HG02973 (cell line): ENCODE measurements around the gene VTI1A.

Source experiments
- ATAC-seq: cut with Tn5 transposase; IDR thresholded peaks from one replicate; pipeline ENCODE4 v1.9.1; 2021; ENCODE audit warnings: moderate library complexity; ENCODE audit not compliant: unreplicated experiment

The VTI1A gene

DNA sequence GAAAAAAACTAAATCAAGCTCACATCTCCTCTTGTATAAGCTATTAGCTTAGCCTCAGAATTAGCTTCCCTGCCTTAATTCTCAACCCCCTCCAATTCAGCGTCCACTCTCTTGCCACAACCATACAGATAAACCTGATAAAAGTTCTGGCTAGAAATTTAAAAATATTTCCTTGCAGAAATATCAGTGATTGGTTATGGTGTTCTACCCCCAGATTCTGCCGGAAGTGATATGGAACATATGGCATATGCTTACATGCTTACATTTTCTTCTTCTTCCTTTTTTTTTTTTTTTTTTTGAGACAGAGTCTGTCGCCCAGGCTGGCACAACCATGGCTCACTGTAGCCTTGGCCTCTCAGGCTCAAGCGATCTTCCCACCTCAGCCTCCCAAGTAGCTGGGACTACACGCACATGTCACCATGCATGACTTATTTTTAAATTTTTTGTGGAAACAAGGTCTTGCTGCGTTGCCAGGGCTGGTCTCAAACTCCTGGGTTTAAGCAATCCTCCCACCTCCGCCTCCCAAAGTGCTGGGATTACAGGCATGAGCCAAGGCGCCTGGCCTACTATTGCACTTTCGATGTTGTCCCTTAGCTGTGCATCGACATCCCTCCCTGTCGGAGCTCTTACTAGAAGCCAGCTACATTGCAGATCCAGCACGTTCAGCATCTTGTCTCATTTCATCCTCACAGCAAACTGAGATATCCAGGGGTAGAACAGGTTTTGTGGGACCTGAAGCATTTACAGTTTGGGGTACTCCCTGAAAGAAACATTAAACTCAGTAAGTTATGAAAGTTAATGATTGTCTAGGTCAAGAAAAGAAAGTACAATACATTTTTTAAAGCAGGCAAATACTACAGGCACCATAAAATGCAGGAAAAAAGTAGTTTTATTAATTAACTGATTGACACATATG is 297.4 kb downstream of the VTI1A start:
- ATAC-seq, result no peak

DNA sequence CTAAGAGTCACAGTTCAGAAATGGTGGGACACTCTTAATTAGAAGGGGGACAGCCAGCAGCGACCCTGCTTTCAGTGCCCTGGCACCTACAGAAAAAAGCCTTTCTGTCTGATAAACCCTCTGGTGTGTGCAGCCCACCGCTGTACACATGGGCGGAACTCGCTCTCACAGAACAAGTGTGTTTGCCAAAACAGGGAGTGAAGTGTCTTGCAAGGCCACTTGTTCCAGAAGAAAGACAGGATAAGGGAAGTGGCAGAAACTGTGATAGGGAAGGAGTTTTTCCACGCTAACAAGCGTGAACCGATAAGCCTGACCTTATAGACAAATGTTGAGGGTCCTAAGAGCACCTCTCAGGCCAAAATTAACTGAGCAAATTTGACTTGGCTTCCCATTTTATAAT is 299.3 kb downstream of the VTI1A start:
- ATAC-seq, result no peak

DNA sequence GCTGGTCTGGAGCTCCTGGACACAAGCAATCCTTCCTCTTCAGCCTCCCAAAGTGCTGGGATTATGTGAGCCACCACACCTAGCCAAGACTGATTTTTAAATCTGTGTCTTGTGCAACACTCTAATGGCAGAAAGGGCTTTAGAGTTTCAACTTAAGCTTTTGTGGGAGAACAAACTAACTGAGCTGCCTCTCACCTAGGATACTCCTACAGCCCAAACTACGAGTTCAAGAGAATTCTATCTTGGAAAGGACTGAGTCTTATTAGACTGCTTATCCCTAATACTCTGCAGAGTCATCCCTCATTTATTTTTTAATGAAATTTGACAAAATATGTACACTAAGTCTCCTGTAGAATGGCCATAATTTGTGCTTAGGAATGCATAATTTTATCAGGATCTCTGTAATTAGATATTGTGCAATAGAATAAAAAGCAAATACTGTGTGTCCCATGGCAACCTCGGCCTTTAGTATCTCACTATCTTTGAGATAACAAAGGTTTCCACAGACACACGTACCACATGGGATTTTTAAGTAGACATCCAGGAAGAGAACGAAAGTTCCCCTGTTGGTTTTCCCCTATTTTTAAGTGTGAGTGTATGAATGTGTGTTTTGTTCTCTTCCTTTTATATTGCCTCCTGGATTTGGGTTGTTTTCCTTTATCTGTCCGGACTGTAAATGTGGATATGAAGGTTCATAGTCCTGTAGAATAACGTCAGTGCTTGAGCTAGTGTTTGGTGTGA is 303.6 kb downstream of the VTI1A start:
- ATAC-seq, result no peak

DNA sequence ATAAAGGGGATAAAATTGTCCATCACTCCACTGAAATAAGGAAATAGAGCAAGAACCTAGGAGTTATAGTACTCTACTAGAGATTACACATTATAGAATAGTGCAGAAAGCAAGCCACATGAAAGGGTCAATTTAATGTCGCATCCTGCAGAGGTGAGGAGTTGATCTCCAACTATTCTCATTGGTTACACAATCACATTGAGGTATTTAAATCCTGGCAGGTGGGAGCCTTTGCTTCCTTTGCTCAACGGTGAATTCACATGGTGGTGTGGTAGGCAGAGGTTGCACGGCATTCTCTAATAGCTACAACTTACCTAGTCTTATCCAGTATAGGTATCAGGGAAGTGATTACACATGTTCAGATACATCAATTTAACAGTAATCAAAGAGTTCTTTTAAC is 304.6 kb downstream of the VTI1A start:
- ATAC-seq, result no peak

DNA sequence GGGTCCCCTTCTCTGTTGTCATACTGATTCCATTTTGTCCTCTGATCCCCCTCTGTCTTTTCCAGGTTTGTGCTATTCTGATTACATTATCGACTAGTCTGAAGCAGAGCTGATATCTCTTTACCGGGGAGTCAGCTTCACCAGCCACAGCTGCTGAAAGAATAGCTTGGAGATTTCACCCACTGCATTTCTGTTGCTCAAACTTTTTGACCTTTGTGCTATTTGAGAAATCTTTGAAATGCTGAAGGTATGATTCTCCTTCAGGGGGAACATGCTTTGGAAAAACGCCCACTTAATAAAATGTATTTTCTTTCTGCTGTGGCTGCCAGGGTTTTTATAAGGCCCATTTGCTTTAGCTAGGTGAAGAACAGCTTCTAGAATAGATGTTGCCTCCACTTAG is 305.3 kb downstream of the VTI1A start:
- ATAC-seq, result no peak

DNA sequence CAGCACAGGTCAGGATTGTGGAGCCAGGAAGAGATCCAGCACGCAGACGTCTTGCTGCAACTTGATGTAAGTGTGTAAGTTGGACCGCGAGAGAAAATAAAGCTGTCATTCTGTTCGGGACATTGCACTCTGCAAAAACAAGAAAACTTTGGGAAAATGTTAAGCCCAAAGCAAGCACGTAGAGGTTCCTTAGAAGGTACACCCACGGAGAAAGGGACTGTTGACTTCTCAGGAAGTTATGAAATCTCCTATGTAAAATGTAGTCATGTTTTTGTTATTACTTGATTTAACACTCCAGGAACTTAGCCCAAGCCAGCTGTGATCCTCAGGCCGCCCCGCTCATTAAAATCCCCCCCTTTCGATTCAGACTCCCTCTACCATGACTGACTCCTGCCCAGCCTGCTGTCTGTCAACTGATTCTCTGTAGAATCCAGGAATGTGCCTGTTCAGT is 307.0 kb downstream of the VTI1A start:
- ATAC-seq, result no peak

DNA sequence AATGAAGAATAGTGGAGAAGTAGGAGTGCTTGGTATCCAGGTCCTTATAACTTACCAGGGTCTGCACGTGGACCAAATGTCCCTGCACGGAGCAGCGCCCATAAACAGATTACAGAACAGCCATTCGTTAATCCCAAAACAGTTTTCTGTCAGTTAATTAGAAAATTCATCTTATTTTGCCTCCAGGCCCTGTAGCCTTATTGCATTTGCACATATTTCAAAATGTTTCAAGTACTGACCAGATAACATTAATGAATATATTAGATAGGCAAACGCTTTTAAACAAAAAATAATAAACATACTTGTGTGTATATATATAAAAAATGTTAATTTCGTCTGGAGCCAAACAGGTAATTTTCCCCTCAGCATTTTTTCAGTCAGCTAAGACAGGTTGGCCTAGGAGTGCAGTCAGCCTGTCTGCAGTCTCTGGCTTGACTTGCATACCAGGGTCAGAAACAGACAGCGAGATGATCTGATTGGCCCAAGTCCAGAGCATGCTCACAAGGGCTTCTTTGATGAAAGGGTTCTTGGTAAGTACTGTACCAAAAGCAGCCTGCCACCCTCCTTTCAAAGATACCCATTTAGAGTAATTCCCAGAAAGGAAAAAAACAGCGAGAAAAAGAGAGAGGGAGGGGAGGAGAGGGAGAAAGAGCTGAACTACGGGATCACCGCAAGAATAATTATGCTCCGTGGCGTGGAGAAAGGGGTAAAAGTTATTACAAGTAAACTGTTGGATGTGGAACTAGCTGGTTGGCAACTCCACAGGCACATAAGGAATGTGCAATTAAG is 308.6 kb downstream of the VTI1A start:
- ATAC-seq, result no peak

DNA sequence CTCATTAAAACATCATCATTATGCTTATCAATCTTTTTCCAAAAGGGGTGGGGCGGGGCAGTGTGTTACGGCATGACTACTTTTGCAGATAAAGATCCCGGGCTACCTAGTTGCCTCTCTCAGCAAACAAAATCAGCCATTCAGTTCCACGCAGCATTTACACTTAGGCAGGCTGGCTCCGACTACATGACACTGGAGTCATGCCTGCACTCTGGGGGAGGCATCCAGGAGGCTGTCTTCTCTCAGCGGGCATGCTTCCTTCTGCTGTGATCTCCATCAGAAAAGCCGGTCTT is 309.2 kb downstream of the VTI1A start:
- ATAC-seq, result no peak

DNA sequence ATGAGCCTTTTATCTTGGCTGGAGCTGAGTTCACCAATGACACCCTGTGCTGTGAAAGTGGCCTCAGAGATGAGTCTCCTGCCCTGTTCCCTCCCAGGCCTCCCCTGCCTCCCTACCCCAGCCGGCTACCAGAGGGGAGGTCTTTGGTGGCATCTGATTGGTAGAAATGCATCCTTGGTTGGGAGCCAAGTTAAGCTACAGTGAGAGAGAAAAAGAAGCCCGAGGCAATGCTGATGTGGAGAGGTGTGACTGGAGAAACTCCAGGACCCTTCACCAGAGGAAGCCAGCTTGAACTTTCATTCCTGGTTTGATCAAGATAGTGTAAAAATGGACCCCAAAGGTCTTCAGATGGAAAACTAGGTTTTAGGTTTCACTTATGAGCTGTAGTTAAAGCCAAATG is 311.9 kb downstream of the VTI1A start:
- no peak for ATAC-seq

DNA sequence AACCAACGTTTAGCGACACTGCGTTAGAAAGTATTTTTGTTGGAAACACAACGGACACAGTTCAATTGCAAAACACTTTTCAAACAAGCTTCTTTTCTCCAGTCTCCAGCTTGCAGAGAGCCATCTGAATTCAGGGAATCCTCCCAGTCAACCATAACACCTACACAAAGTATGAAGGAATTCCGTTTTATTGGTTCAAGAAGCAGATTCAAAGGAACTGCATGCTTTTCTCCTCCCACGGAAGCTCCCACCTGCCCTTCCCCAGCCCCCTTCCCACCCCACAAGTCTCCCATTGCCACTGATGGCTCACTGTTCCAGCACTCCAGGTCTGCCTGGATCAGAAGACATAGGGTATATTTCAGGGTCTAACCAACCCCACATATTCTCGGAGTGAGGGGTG is 312.5 kb downstream of the VTI1A start:
- ATAC-seq, result no peak

DNA sequence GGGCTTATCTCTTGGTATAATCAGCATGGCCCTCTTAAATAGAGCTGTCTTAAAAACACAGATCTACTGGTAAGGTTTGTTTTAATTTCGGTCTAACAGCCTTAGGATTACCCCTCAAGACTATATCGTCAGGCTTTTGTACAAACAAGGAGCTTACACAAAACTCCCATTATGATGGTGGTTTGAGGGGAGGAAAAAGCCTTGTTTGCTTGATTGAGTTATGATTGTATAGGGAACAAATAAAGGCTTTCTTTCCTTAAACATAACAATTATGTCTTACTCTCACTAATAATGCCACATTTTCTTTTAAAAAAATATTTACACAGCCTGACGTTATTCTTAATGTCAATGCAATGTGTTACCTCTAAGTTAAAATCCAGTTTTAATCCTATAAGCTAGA is 314.2 kb downstream of the VTI1A start:
- ATAC-seq, result no peak

DNA sequence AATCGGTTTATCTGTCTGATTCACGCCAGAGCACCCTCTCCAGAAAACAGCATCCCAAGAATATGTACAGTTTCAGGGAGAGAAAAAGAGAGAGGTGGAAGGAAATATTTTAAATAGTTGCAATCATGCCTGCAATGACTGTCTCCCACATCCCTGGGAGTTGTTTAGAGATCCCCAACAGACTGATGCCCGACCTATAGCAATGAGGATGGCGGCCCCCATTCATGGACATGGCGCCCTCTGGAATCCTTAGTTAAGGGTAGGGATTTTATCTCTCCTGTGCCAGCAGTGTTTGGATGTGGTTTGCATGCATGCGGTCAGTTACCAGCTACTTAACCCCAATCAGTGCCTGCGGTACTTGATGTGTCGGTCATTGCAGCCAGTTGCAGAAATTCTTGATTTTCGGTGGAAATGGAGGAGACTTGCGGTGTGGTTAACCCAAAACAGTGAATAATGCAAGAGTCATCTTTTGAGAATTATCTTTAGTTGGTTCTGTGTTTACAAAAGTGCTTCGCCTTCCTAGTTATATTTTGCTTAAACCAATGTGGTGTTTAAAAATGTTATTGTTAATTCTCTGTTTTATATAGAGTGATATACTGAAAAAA is 317.0 kb downstream of the VTI1A start:
- no peak for ATAC-seq

DNA sequence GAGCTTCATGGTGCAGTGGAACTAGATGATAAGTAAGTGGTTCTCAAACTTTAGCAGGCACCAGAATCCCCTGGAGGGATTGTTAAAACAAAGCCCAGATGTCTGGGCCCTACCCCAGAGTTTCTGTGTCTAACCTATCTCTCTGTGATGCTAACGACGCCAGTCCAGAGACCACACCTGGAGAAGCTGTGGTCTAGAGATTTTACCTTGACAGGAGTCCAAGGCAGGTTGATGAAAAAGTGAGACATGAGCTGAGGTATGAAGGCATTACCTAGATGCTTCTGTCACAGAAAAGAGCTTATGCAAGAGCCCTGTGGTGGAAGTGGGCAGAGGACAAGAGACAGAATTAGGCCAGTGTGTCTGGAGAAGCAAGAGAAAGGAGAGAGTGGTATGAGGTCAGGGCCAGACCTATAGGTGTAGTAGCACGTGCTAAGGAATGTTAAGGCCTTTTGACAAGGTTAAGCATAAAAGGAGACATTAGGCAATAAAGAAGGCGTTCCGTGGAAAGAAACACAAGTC is 318.8 kb downstream of the VTI1A start:
- no peak for ATAC-seq

DNA sequence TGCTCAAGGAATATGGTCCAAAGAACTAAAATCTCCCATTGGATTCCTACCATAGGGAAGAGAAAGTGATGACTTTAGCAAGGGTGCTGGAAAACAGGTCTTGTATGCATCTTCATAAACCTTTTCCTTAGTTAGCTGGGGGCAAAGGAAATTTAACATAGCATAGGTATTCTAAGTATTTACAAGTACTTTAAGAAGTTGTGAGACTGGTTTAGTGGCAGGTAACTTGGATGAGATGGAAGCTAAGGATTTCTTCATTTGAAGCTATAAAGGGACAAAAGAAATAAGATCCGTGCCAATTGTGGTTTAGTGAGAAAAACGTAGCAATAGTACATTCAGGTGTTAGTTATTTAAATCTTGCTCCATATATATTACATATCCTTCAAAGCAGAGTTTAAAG is 319.6 kb downstream of the VTI1A start:
- ATAC-seq, result no peak

DNA sequence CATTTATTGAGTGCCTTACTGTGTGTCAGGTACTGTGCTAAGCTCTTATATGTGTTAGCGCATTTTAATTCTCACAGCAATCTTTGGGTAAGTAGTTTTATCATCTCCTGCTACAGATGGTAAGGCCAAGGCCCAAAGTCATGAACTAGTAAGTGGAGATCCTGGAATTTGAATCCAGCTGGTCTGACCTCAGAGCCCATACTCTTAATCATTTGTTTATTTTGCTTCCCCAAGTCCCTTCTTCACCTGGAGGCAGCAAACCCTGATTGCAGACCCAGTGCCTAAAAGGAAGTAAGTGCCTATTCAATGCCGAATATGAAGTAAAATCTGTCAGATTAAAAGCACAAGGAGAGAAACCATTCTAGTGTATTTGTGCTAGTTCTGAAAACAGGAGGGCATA is 320.1 kb downstream of the VTI1A start:
- ATAC-seq, result no peak

DNA sequence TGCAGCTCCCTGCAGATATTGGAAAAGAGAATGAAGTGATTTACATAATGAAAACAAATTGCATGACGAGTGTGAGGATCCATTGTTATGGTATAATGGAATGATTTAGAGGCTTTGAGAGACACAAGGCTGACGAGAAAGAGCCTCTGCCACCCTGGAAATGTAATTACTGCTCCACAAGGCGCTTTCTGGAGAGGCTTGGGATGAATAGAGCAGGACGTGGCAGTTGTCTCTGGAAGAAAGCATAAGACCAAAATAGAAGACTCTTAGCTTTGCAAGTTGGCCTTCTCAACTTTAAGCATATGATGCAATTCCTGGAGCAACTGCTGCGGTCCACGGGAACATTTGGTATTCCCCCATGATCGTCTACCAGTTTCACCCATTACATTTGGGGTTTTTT is 321.1 kb downstream of the VTI1A start:
- no peak for ATAC-seq

DNA sequence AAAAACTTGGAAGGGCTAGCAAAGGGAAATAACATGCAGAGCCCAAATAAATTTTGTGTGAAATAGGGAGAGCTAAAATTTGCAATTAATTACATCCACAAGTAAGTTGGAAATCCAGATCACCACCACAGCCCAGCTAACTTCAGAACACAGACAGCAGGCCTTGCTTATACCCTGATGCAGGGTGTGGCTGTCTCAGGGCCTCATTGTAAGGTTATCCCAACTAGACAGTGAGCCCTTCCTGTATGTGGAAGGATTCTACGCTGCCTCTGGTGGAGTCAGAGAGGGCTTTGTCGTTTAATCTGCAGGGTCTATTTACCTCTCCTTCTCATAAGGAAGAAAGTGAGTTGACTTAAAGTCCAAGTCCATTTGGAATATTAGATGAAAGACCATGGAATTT is 322.1 kb downstream of the VTI1A start:
- ATAC-seq, result no peak

DNA sequence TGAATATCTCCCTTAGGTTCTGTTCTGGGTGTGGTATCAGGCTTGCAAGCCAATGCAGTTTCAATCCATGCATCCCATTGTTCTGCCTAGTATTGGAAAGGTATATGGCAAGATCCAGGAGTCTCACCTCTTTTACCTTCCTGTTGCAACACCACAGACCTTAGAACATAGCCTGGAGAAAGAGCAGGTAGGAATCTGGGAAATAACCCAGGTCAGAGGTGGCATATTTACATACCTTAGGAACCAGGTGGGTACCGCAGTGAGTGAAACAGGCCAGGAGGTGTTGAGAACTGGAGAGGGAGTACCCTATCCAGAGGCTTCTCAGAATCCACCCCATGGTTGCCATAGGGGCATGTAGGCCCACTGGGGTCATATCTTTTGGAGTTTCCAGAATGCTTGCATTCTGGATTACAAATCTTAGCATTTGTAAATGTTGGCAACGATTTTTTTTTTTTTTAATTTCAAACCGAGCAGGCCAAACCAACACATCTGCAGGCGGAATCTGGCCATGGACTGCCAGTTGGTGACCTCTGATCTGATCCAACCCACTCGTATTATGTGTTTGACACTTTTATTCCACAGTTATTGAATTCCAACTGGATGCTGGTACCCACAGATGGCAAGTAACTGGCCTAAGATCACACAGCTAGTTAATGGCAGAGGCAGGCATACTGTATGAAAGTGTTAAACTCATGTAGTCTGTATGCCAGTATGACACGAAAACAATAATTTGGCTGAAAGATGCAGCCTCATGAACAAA is 322.8 kb downstream of the VTI1A start:
- ATAC-seq, result no peak

DNA sequence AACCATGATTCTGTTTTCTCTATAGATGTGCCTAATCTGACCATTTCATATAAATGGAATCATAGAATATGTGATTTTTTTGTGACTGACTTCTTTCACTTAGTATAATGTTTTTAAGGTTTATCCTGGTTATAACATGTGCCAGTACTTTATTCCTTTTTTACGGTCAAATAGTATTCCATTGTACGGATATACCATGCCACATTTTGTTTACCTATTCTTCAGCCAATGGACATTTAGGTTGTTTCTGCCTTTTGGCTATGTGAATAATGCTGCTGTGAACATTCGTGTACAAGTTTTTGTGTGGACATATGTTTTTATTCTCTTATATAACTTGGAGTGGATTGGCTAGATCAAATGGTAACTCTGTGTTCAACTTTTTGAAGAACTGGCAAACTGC is 324.7 kb downstream of the VTI1A start:
- no peak for ATAC-seq

DNA sequence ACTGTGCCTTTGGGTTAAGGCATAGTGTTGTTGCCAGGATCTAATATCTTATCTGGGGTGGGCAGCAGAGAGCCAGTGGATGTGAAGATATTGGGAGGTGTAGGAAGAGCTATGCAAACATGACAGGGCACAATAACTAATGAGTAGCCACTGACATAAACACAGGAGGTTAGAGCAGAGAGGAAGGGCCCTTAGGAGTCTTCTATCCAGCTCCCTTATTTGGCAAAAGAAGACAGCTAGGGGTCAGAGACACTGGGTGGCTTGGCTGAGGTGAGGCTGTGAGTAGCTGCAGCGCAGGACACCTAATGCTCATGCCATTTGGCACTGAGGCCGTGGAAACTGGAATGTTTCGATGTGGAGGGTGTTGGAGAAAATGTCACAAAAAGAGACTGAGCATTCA is 326.8 kb downstream of the VTI1A start:
- ATAC-seq, result no peak
